GM21367 (cell line): ENCODE results near the gene CENATAC.
"Not testable (repeated sequence)": the region's sequence is repeated elsewhere in the genome, so short reads cannot be mapped to it uniquely, and the experiment has no call there.

Source experiments
- ATAC-seq: cut with Tn5 transposase; IDR thresholded peaks from one replicate; pipeline ENCODE4 v1.9.1; 2021; ENCODE audit not compliant: unreplicated experiment

The CENATAC gene

GRCh38 chr11:119025978-119026766 lies 28.2 kb downstream of the CENATAC start:
- no peak for ATAC-seq

DNA sequence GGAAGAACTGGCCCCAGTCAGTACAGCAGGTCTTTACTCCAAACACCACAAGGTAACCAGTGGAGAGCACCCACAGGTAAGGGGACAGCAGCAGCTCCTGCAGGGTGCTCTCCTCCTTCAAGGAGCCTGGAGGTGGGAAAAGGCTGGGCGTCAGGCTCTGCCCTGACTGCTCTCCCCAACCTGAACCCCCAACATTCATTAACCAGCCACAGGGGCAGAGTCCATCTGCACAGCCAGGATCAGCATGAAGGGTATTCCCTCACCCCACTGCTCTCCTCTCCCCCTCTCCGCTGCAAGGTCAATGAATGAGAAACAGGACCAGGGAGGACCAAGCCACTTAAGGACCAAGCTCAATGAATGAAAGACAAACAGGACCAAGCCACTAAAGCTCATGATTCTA lies 29.0 kb downstream of the CENATAC start:
- no peak for ATAC-seq

DNA sequence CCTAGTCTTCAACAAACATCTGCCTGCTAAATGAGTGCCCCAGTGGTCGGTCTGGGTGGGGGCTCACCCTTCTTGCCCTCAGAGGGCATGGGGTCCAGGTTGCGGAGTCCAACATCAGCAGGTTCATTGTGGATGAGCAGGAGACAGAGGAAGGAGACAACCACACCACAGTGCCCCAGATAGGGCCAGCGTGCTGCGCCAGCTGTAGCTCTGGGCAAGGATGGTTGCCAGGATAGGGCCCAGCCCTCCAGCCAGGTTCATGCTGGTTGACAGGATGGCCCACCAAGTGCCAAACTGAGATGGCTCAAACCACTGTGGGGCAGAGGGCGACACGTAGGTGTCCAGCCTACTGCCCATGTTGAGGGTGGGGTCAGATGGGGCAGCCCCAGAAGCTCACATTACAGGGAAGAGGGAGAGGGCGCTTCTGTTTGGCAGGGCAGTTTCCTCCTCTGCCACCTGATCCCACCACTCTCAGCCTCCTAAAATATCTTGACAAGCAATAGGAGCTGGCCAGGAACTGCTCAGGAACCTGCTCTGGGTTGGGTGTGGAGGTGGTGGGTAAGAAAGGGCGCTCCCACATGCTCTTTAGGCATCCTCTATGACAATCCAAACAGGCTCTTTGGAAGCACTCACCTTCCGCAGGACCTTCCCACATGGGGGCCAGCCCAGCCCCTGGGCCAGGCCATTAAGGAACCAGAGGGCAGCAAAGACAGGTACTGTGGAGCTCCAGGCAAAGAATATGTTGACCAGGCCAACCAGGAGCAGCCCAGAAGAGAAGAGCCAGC lies 29.8 kb downstream of the CENATAC start:
- no peak for ATAC-seq

DNA sequence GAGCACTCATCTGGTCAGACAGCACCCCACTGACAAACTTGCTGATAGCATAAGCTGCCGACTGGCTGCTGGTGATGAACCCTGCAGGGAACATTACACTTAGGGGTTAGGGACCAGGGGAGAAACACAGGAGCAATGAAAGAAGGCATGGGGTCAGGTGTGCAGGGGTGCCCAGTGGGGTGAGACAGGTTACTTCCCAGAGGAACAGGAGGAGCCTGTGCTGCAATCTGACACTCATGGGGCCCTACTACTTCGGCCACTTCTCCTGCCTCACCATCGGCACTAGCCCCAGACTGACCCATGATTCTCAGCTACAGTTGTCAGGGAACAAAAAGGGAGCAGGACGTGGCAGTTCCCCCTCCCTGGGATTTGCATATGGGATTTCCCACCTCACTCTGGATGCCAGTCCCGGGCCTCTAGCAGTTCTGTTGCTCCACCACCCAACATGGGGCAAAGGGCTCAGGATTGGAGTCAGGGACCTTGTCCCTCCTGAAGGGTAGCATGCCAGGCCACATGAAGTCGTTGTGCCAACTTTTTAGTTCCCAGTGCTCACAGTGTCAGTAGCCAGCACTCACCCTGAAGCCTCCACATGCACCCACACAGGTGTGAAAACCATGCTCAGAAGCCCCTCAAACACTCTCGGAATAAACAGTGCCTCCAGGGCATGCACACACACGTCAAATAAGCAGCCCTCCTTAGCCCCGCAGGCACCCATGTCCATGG lies 30.6 kb downstream of the CENATAC start:
- no peak for ATAC-seq

DNA sequence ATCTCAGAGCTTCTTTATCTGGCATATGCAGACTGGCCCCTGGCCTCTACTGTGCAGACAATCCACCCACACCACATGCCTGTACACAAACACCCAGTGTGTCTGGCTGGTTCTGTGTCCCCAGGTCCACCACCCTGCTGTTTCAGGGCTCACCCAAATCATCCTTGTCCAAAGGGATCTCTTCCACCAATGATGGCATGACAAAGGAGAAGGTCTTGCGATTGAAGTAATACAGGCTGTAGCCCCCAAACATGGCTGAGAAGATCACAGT lies 31.1 kb downstream of the CENATAC start:
- no peak for ATAC-seq

GRCh38 chr11:119029340-119030028 lies 31.5 kb downstream of the CENATAC start:
- ATAC-seq = peak; percentile 6

DNA sequence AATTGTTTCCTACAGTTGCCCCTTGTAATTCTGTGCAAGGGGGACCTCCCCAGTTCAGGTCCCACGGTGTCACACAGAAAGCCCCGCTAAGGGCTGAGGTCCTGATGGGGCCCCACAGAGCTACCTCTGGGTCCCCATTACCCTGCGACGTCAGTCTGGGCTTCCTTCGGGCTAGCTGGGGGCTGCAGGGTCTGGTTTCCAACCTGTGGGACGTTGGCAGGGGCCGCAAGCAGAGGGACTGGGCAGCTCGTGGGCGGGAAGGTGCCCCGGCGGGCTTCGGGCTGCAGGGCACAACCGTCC lies 32.0 kb downstream of the CENATAC start:
- peak; percentile 19 for ATAC-seq

GRCh38 chr11:119030329-119031047 lies 32.5 kb downstream of the CENATAC start, which contains the start of gene SLC37A4:
Gene SLC37A4 (minus strand): TSS chr11:119030877.
- ATAC-seq = peak; percentile 76

- ATAC-seq = no peak
Measured at GRCh38 chr11:119031912-119032280, 34.0 kb downstream of the CENATAC start.

GRCh38 chr11:119033421-119033820 lies 35.5 kb downstream of the CENATAC start:
- ATAC-seq = not testable (repeated sequence)

DNA sequence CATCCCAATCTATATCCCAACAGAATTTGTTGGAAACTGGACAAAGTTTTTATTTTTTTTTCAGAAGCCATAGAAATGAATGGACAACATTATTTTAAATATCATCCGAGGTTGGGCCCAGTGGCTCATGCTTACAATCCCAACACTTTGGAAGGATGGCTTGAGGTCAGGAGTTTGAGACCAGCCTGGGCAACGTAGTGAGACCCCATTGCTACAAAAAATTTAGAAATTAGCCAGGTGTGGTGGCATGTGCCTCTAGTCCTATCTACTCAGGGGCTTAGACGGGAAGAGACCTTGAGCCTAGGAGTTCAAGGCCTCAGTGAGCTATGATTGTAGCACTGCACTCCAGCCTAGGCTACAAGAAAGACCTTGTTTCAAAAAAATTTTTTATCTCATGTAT lies 36.9 kb downstream of the CENATAC start:
- no peak for ATAC-seq

DNA sequence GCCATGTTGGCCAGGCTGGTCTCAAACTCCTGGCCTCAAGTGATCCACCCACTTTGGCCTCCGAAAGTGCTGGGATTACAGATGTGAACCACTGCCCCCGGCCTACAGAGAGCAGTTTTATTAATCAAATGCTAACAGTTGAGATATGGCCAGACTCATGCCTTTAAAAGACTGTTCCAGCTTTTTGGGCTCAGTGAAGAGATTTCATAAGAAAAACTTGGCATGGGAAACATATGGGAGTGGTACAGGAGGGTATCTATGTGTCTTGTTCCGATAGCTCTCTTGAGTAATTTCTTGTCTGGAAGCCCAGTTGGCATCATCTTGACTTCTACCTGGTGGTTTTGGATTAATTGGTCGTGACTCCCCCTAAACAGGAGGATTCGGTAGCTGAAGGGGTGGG lies 40.9 kb downstream of the CENATAC start:
- ATAC-seq = no peak

GRCh38 chr11:119039471-119039870 lies 41.5 kb downstream of the CENATAC start:
- not testable (repeated sequence) for ATAC-seq

- no peak for ATAC-seq
Measured at GRCh38 chr11:119041821-119042514, 44.0 kb downstream of the CENATAC start.

- no peak for ATAC-seq
Measured at GRCh38 chr11:119042927-119043326, 45.0 kb downstream of the CENATAC start.

DNA sequence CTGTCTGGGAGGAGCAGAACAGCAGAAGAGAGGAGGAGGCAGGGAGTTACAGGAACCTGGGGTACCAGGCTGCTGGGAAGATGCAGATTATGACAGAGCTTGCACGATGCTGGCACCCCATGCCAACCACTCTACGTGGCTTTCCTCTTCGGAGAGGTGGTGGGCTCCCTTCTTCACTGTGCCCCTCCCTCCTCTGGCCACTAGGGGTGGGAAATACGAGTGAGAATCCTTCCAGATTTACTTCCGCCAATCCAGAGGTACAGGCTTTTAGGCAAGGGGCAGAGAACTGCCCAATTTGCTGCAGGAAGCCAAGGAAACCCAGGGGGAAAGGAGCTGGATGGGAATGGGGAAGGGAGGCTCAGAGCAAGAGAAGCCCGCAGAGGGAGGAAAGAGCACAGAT lies 46.8 kb downstream of the CENATAC start:
- ATAC-seq = no peak

DNA sequence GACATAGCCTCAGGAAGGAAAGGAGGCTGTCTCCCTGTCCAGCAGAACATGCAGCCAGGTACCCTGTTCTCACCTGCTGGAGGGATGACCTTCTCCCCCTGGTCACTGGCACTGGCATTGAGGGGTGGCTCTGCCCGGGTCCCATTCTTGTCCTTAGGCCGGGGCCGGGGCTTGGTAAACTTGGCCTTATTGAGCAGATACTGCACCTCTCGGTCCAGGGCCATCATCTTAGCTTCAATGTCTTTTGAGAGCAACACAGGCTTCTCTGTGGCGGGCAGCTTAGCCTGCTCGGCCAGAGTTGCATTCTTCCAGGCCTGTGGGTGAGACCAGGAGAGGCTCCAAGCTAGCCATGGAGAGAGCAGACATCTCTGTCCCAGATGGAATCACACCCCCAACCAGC lies 48.6 kb downstream of the CENATAC start:
- ATAC-seq = no peak

GRCh38 chr11:119047205-119047604 lies 49.3 kb downstream of the CENATAC start:
- ATAC-seq = no peak

DNA sequence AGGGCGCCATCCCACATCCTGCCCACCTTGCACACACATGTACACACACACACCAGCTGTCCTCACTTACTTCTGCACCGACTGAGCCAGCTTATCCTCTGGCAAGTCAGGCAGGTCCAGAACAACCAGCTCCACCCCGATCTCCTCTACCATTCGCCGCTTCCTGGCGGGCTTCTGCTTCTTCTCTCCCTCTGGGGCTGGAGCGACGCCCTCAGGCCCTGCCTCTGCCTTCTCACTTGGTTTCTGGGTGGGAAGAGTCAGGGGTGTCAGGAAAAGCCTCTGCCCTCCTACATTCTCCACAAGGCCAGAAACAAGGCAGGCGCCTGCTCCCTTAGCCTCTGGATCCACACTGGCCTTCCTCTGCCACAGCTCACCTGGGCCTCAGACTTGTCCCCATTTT lies 50.7 kb downstream of the CENATAC start:
- no peak for ATAC-seq

DNA sequence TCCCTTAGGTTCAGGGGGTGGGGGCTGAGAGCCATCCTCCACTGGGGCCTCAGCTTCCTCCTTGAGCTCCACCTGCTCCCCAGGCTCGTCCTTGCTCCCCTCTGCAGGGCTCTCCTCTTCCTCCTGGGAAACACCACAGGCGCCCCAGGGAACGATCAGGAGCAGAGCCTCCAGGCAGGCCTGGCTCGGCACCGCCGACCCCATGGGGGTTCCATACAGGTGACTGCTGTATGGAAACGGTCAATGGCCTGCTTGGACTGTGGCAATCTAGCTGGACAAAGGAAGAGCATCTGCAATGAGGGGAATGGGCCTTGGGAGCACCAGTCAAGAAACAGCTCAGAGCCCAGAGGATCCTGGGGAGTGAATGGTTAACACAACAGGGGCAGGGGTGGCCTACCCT lies 51.1 kb downstream of the CENATAC start:
- ATAC-seq = no peak
